Mammary epithelial cell (primary cell): ENCODE data around the gene BMAL2.

Experiments
- EZH2 ChIP-seq: IDR thresholded peaks from 2 replicates; pipeline ENCODE4 v1.6.1; 2012; ENCODE audit warnings: low read length, inconsistent platforms, borderline replicate concordance
- TF ChIP-seq, protein P1 (sequence below), 2 donors: IDR thresholded peaks in 1 of 2; conservative IDR thresholded peaks in 1 of 2; 2 replicates each; pipeline ENCODE4 v1.5.1; 2011 to 2012; ENCODE audit warnings: inconsistent platforms in 2 of 2, low read length in 2 of 2, mild to moderate bottlenecking in 2 of 2, control low read depth in 1 of 2, low read depth in 1 of 2; ENCODE audit not compliant: insufficient read depth in 1 of 2; ENCODE audit errors: extremely low read depth in 1 of 2

DNA sequence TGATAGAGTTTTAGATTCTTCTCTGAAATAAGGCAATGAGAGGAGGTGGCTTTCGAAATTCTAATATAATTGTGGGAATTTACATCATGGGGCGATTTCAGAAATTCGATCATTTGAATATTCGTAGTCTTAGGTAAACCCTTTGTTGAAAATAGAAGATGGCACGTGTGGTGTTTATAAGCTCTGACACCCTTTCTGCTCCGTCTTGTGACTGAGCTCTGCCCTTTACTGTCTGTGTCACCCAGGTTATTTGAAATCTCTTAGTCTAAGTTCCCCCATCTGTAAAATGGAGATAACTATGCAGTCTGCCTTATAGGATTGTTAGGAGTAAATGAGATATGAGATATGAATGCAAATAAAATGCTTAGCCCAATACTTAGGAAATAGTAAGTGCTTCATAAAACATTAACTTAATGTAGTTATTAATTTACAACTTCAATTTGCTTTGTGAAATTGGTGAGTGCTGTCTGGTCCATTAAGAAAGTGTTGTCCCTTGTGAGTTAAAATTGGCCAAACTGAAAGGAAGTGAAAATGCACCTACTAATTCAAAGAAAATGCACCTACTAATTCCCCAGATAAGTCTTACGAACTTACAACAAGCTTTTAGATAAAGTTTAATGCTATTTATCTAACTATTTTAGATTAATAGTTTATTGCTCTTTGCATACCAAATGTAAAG is 1.5 kb downstream of the BMAL2 start:
- TF ChIP-seq, protein P1, sequence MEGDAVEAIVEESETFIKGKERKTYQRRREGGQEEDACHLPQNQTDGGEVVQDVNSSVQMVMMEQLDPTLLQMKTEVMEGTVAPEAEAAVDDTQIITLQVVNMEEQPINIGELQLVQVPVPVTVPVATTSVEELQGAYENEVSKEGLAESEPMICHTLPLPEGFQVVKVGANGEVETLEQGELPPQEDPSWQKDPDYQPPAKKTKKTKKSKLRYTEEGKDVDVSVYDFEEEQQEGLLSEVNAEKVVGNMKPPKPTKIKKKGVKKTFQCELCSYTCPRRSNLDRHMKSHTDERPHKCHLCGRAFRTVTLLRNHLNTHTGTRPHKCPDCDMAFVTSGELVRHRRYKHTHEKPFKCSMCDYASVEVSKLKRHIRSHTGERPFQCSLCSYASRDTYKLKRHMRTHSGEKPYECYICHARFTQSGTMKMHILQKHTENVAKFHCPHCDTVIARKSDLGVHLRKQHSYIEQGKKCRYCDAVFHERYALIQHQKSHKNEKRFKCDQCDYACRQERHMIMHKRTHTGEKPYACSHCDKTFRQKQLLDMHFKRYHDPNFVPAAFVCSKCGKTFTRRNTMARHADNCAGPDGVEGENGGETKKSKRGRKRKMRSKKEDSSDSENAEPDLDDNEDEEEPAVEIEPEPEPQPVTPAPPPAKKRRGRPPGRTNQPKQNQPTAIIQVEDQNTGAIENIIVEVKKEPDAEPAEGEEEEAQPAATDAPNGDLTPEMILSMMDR (conservative IDR thresholded peaks at IDR 0.05 in 1 of 2, IDR thresholded peaks at IDR 0.05 in 1 of 2; ENCODE audit: extremely low read depth in 1 of 2, insufficient read depth in 1 of 2, low read depth in 1 of 2, low read length in 2 of 2), result no peak
- TF ChIP-seq EZH2, result no peak
